Cortex of kidney (tissue), 1 donor: ENCODE results near the gene CD37.
"Not testable (repeated sequence)": the region's sequence is repeated elsewhere in the genome, so short reads cannot be mapped to it uniquely, and the experiment has no call there.

Source experiments
- DNase-seq: peaks from one replicate; lab custom pipeline; 2025; lab: John Stamatoyannopoulos, UW

CD37 gene, protein sequence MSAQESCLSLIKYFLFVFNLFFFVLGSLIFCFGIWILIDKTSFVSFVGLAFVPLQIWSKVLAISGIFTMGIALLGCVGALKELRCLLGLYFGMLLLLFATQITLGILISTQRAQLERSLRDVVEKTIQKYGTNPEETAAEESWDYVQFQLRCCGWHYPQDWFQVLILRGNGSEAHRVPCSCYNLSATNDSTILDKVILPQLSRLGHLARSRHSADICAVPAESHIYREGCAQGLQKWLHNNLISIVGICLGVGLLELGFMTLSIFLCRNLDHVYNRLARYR

DNA sequence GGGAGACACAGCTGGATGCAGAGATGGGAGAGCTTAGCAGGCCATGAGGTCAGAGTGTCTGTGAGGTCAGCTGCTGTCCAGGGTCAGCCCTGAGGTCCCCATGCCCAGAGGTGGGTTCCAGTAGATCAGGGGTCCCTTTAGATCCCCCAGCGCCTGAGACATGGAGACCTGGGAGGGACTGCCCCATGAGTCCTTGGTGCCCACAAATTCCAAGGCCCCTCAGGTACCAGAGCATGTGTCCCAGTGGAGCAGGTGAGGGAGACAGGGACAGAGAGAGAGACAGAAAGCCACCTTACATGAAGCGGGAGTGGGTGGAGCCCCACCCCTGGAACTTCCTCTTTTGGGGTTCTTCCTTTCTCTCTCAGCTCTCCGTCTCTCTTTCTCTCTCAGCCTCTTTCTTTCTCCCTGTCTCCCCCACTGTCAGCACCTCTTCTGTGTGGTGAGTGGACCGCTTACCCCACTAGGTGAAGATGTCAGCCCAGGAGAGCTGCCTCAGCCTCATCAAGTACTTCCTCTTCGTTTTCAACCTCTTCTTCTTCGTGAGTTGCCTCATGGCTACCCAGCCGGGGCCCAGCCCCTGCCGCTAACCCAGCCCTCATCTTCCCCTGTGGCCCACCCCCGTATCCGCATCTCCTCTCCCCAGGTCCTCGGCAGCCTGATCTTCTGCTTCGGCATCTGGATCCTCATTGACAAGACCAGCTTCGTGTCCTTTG is at the start of gene CD37:
CD37 (plus strand) TSS at position 336 of the 713 bp plus-strand sequence; CDS start at position 471, 135 bp downstream.
- DNase-seq: no peak

DNA sequence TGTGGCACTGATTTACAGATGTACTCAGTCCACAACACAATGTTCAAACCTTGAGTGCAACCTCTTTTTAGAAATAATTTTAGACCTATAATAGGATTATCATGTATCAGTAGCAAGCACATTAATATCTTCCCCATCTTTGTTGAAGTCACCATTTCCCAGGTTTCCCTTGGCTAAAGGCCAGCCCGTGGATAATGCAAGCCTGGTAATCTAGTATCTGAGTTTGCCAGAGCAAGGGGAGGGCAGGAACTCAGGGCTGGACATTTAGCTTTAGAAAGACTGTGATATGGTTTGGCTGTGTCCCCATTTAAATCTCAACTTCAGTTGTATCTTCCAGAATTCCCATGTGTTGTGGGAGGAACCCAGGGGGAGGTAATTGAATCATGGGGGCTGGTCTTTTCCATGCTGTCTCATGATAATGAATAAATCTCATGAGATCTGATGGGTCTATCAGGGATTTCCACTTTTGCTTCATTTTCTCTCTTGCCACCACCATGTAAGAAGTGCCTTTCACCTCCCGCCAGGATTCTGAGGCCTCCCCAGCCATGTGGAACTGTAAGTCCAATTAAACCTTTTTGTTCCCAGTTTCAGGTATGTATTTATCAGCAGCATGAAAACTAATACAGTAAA is 48.0 kb upstream of the CD37 start:
- DNase-seq: no peak

DNA sequence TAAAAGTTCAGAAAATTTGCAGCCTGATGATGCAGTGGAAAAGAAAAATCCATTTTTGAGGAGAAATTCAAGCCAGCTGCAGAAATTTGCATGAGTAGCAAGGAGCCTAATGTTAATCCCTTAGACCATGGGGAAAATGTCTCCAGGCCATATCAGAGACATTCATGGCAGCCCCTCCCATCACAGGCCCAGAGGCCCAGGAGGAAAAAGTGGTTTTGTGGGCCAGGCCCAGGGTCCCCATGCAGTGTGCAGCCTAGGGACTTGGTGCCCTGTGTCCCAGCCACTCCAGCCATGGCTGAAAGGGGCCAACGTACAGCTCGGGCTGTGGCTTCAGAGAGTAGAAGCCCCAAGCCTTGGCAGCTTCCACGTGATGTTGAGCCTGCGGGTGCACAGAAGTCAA is 47.0 kb upstream of the CD37 start:
- DNase-seq: not testable (repeated sequence)

DNA sequence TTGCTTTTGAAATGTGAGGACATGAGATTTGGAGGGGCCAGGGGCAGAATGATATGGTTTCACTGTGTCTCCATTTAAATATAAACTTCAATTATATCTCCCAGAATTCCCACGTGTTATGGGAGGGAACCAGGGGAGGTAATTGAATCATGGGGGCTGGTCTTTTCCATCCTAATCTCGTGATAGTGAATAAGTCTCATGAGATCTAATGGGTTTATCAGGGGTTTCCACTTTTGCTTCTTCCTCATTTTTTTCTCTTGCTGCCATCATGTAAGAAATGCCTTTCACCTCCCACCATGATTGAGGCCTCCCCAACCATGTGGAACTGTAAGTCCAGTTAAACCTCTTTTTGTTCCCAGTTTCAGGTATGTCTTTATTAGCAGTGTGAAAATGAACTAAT is 45.9 kb upstream of the CD37 start:
- DNase-seq: not testable (repeated sequence)

DNA sequence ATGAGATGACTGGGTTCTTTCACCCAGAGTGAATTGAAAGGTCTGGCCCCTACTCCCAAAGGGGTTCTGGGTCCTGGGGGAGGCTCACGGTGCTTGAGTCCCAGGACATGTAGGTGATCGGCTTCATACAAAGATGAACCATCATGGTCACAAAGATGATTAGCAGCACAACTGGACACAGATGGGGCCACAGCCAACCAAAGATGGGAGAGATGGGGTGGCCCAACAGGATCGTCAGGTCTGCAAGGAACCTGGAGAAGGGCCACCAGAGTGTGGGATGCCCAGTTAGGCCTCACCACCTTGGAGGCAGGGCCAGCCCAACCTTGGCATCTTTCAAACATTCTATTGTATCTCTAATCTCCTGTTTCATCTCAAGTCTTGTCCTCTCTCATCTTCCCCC is 44.7 kb upstream of the CD37 start:
- no peak for DNase-seq

DNA sequence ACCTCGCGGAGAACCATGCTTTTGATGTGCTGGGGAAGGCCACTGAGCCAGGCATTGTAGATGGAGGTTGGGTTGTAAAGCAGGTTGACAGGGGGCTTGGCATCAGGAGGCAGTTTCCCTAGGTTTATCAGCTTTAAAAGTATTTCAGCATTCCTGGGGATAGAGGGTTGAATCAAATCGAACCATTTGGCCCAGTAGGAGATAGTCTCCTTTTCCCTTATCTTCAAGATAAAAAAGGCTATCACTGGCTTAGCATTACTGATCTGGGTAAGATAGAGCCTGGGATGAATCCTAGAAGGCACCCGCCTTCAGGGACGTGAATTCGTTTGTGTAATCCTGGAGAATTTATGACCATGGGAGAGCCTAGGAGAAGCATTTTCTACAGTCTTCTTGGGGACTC is 40.8 kb upstream of the CD37 start:
- DNase-seq: no peak

DNA sequence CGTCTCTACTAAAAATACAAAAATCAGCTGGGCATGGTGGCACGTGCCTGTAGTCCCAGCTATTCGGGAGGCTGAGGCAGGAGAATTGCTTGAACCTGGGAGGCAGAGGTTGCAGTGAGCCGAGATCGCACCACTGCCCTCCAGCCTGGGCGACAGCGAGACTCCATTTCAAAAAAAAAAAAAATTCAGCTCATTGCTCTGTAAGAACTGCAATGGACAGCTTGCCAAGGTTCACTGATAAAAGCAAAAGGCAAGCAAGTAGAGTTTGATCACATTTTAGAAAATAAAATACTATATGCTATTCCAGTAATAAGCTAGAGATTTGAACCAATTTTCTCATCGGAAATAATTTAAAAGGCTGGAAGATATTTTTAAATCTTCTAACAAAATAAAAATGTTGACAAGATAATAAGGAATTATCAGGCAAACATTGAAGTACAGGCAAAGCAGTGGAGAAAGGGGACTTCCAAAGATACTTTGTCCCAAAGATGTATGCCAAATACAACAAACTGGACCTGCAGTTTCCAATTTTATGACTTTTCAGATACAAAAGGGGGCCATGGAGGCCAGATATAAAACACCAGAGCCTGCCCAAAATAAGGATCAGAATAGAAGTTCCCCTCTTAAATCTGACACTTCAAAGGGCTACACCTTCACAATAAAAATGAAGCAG is 39.9 kb upstream of the CD37 start:
- no peak for DNase-seq

DNA sequence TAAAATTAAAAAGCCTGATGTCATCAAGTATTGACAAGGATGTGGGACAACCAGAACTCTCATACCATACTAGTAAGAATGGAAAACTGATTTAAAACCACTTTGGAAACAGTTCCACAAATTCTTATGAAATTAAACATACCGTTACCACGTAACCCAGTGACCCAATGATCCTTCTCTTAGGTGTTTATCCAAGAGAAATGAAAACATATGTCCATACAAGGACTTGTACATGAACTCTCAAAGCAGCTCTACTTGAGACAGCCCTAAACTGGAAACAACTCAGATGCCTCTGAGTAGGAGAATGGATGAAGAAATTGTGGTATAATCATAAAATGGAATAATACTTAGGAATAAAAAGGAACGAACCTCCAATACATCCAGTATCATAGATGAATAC is 37.8 kb upstream of the CD37 start:
- no peak for DNase-seq

DNA sequence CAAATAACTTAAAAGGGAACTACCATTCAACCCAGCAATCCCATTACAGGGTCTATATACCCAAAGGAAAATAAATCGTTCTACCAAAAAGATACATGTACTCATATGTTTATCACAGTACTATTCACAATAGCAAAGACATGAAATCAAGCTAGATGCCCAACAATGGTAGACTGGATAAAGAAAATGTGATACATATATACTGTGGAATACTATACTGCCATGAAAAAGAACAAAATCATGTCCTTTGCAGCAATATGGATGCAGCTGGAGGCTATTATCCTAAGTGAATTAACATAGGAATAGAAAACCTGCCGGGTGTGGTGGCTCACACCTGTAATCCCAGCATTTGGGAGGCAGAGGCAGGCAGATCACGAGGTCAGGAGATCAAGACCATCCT is 36.6 kb upstream of the CD37 start:
- not testable (repeated sequence) for DNase-seq

DNA sequence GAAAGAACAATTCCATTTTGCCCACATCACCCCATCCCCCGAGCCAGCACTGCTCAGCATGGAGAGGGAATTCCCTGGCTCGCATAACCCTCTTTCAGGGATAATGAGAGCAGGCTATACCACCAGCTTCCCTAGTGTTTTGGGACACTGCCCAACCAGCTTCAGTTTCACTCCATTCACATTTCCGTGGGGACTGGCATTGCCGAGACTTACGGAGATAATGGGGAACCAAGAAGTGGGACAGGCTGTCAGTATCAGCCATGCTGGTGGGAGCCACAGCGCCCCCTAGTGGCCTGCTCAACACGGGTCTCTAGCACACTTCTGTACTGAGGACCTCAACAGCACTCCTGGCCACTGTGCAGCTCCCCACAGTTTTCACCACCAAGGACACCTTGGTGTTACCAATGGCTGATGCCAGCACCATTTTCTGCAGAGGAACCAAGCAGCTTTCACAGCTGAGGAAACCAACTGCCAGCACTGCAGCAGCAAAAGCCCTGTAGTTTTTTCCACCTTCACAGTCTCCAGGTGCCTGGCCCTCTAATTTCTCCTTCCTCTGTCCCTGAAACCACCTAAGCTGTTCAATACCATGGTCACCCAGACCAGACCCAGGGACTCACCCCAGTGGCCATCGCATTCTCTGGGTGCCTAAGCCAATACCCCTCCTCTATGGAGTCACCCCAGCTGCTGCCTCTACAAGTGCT is 33.9 kb upstream of the CD37 start:
- DNase-seq: no peak

DNA sequence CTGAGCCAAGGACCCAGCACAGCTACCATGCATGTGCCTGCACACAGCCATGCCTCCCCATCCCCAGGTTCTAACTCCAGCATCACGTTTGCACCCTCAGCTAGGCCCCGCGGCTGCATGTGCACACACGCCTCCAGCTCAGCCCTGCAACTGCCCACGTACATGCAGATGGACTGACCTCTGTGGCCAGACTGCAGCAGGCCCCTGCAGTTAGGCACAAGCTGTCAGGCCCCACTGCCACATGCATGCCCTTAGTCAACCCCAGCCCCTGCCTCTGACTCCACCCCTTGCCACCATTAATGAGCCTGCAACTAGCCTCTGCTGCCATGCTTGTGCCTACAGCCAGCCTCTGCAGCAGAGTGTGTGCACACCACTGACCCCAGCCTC is 33.3 kb upstream of the CD37 start:
- DNase-seq: no peak

DNA sequence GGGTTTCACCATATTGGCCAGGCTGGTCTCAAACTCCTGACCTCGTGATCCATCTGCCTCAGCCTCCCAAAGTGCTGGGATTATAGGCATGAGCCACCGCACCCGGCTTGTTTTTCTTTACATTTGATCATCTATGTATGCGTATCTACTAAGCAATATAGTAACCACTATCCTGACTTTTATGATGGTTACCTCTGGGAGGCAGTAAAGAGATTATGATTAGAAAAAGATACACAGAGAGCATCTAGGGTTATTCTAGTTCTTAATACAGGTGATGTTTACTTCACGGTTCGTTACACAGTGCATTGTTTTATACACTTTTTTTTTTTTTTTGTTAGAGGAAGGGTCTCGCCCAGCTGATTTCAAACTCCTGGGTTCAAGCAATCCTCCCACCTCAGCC is 28.5 kb upstream of the CD37 start:
- DNase-seq: not testable (repeated sequence)

DNA sequence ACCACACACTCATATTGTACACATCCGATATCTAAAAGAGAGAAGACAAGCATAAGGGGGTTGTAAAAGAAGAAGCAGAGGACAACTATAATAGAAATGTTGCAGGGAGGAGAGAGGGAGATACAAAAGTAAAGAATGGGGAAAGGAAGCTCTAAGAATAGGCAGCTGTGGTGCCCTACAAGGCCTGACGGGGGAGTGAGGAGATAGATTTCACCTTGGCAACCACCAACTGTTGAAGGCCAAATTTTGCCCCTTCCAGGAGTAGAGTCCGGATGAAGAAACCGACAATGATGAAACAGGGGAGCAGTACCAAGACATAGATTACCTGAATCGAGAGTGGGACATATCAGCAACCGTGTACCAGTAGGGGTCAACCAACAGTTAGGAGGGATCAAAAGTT is 26.1 kb upstream of the CD37 start:
- no peak for DNase-seq

DNA sequence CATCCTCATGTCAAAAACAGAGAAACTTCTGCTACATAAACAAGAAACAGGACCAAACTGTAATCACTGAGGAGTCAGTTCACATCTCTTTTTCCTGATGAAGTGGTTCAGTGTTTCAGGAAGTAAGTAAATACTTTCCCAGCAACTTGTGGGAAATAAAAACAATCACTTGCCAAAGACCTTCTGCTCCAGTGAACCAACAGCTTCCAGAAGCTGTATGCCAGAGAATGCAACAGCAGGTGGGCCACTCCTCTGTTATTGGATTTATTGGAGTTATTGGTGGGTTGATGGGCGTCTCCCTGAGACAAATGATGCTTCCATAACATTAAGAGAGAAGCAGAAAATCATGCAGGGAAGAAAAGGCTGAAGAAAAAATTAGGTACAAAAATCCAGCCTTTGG is 20.1 kb upstream of the CD37 start:
- no peak for DNase-seq

DNA sequence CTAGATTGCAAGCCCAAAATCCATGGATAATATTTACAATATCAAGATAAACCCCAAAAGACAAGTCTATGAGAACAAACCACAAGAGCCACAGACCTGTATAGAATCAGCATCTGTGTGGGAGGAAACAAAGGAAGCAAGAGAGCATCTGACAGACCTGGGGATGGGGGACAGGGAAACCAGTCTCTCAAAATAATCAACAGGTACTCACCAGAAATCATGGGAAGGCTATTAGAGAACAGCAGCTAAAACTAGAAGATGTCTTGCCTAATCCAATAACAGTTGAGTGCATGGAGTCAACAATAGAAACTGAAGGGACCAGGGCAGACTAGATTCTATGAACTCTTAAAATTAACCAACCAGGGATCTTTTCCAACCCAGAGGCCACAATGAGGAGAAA is 18.9 kb upstream of the CD37 start:
- DNase-seq: no peak

DNA sequence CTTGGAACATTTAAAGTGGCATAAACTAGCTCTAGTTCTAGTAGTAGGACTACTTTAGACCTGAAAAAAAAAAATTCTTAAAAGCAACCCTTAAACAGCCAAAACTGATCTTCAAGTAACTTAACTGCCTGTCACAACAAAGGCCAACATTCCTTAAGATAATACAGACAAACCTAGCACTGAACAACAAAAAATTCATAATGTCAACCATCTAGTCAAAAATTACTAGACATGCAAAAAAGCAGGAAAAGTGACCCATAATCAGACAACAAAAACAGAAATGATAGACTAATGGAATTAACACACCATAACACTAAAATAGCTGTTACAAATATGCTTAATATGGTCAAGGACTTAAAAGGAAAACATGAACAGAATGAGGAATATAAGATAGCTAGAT is 16.9 kb upstream of the CD37 start:
- no peak for DNase-seq

DNA sequence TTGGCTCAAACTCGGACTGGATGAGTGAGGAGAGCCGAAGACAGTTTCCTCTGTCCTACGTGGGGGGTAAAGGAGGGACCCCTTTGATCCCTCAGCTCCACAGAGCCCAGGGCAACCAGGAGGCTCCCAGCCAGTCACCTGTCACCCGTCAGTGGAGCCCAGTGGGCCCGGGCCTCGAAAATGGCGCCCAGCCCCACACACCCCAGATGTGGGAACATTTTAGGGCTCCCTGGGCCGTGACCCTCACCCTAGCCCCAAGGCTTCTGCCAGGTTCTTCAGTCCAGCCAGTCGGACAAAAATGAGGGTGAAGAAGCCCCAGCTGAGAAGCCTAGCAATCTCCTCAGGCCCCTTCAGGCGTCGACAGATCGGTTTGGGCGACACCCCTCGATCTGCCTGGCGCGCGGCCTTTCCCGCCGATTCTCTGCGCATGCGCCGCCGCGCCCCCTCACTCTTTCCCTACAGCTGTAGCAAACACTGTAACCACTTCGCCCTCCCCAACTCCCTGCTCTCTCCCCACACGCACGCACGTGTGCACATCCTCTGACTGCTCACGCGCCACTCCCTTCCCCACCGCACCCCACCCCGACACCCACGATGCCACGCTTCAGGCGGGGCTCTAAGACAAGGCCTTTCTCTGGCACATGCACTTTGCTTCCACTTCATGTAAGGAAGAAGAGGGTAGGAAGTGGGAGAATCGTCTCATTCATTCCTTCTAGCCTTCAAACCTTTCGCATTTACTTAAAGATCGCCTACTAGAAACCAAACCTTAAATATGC is 10.2 kb upstream of the CD37 start, which contains the start of gene SLC6A16:
SLC6A16 (minus strand) TSS at position 391 of the 776 bp plus-strand sequence. CDS start 13,844 bp downstream, outside the sequence.
- no peak for DNase-seq

DNA sequence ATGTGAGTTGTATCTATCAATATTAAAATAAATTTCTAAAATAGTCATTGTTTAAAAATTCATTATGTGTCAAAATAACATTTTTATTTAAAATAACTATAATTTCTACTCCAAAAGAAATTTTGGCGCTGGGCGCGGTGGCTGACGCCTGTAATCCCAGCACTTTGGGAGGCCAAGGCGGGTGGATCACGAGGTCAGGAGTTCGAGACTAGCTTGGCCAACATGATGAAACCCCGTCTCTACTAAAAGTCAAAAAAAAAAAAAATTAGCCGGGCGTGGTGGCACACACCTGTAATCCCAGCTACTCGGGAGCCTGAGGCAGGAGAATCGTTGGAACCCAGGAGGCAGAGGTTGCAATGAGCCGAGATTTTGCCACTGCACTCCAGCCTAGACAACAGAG is 9.4 kb upstream of the CD37 start:
- not testable (repeated sequence) for DNase-seq

DNA sequence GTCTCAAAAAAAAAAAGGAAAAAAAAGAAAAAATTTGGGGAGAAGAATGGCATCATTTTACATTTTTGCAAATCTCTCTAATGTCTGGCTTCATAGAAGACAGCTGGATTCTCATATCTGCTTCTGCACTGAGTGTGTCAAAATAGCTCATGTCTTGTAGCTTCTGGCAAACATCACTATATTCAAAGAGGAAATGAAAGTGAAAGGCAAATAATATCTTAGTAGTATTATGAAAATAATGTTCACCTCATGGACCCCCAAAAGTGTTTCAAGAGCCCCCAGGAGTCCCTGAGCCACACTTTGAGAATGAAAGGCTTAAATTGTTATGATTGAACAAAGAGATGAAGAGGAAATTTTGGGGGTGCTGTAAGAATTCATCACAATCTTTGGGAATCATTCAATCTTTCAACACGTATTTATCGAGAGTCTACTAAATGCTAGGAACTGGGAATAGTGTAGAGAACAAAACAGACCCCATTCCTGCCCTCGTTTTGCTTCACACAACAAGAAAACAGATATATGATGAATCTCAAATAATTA is 9.0 kb upstream of the CD37 start:
- no peak for DNase-seq

DNA sequence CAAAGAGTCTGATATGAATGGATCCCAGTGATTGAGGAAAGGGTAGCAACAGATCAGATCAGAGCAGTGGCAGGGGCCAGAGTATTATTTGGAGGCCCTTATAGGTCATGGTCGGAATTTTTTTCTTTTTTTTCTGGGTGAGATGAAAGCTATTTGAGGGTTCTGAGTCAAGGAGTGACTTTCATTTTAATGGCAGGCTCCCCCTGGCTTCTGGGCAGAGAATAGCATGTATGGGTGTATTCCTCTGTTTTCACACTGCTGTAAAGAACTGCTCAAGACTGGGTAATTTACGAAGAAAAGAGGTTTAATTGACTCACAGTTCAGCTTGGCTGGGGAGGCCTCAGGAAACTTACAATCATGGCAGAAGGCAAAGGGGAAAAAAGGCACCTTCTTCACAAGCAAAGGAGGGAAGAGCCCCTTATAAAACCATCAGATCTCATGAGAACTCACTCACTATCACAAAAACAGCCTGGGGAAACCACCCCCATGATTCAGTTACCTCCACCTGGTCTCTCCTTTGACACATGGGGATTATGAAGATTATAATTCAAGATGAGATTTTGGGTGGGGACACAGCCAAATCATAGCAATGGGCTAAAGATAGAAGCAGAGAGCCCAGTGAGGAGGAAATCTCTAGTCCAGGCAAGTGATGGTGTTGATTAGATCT is 7.2 kb upstream of the CD37 start:
- DNase-seq: no peak
